GM12874 (cell line): ENCODE results near the gene UNC13D.

Experiments
- TF ChIP-seq, protein P1 (sequence below): IDR thresholded peaks from 2 replicates; pipeline ENCODE4 v1.5.1; 2011; ENCODE audit warnings: low read depth, mild to moderate bottlenecking, control low read depth, low read length, moderate library complexity; ENCODE audit not compliant: insufficient read depth

UNC13D gene

GRCh38 chr17:75824666-75825065 lies 19.5 kb downstream of the UNC13D start:
- TF ChIP-seq, protein P1, sequence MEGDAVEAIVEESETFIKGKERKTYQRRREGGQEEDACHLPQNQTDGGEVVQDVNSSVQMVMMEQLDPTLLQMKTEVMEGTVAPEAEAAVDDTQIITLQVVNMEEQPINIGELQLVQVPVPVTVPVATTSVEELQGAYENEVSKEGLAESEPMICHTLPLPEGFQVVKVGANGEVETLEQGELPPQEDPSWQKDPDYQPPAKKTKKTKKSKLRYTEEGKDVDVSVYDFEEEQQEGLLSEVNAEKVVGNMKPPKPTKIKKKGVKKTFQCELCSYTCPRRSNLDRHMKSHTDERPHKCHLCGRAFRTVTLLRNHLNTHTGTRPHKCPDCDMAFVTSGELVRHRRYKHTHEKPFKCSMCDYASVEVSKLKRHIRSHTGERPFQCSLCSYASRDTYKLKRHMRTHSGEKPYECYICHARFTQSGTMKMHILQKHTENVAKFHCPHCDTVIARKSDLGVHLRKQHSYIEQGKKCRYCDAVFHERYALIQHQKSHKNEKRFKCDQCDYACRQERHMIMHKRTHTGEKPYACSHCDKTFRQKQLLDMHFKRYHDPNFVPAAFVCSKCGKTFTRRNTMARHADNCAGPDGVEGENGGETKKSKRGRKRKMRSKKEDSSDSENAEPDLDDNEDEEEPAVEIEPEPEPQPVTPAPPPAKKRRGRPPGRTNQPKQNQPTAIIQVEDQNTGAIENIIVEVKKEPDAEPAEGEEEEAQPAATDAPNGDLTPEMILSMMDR = no peak

- TF ChIP-seq, protein P1 = no peak
Observed at GRCh38 chr17:75824050-75824552, 20.1 kb downstream of the UNC13D start.

DNA sequence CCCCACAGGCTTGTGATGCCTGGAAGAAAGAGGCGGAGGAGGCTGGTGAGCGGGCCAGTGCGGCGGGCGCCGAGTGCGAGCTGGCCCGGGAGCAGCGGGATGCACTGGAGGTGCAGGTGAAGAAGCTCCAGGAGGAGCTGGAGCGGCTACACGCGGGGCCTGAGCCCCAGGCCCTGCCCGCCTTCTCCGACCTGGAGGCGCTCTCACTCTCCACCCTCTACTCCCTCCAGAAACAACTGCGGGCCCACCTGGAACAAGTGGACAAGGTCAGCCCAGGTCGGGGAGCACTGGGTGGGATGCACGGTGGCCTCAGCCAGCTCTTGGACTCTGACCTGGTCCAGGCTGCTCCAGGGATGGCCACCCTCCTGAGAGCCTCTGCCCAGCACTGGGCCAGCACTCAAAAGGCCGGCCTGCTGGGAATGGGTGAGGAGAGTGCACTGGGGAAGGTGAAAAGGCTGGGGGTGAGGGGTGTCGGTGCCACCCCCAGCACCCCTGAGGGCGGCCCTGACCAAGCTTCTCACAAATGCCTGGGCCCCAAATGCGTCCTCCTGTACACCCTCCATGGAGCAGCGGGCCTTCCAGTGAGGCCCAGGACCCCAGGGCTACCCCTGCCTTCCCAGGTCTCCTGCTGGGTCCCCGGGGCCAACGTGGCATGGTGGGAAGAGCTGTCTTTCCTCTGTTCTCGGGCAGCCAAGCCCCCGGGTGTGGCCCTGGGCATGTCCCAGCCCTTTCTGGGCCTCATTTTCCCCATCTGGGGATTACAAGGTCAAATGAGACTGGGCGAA lies 20.8 kb downstream of the UNC13D start:
- TF ChIP-seq, protein P1 = no peak

GRCh38 chr17:75822800-75823166 lies 21.4 kb downstream of the UNC13D start:
- TF ChIP-seq, protein P1 = no peak

GRCh38 chr17:75822119-75822799 lies 21.9 kb downstream of the UNC13D start:
- TF ChIP-seq, protein P1 = no peak

GRCh38 chr17:75821552-75821951 lies 22.7 kb downstream of the UNC13D start:
- TF ChIP-seq, protein P1 = no peak
